ENCODE data around the gene MEGF8.

- TF ChIP-seq CTCF (IDR thresholded peaks at IDR 0.05; ENCODE audit: insufficient read depth, low read length): no peak
- no peak for TF ChIP-seq POLR2AphosphoS5 (IDR thresholded peaks at IDR 0.05; ENCODE audit: low read depth)
These were observed 36.9 kb downstream of the MEGF8 start for GRCh38 chr19:42362342-42362741.

All from HL-60 (cell line).